NCI-H748 treated with DMSO at 0.1 percent for 48 hours (cell line): Measurements from ENCODE around the gene KCNMA1.
A peak's percentile ranks its signal among the peaks of the same experiment; 100 is the strongest.

Source experiments
- DNase-seq: peaks from one replicate; lab custom pipeline; 2025; lab: John Stamatoyannopoulos, UW

The KCNMA1 gene

DNA sequence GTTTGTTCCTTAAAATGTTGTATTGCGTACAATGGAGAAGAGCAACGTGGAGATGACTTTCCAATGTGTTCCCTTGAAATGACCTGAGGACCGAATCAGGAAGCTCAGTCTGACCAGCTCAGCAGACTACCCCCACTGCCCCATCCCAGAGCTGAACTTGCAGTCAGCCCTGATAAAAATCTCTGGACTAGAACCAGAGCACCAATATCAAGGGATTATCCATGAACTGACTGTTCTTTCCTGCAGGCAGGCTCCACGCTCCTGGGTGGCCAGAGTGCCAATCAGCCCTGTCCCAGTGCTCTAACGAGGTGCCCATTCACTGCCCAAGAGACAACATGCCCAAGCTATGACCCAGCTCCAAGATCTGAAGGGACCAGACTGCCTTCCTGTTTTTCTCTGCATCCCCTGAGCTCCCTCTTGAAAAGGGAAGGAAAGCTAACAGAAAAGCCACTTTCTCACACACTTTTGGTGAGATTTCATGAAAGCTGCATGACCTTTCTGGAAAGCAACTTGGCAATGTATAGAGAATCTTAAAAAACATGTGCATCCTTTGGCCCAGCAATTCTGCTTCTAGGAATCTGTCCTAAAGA is 130.2 kb downstream of the KCNMA1 start:
- DNase-seq = no peak

GRCh38 chr10:77506517-77507200 is 130.9 kb downstream of the KCNMA1 start:
- DNase-seq = no peak

DNA sequence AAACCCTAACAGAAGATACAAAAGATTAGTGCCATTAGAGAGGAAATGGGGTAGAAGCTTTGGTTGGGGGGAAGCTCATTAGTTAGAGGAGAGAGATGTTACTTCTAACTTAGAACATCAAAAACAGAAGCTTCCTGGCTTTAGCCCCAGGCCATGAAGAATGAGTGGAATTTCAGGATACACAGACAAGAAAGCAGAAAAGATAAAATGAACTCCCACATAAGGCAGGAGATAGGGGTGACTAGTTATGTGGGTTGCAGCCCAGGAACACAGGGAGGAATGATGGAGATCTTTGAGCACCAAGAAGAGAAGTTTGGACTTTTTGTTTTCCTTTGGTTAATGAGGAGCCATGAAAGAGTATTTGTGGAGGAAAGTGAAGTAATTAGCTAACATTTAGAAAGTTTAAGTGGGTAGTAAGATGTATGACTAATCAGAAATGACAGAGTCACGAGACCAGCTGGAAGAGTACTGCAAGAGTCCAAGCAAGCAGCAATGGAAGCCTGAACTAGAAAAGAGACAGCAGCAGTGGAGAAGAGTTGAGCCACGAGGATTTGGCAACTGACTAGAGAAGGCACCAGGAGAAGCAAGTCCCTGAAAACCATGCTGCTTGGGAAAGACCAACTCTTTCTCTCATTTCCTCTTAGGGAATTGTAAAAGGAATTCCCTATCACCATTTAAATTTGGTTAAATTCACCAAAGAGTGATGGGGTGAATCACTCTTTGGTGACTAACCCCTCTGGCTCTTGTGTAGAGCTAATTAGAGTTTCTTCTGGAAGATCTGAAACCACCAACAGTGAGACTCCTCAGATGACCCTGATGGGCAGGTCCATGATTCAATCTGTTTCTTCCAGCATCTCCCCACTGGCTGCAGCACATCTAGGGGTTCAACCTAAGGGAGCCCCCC is 131.9 kb downstream of the KCNMA1 start:
- DNase-seq = no peak

DNA sequence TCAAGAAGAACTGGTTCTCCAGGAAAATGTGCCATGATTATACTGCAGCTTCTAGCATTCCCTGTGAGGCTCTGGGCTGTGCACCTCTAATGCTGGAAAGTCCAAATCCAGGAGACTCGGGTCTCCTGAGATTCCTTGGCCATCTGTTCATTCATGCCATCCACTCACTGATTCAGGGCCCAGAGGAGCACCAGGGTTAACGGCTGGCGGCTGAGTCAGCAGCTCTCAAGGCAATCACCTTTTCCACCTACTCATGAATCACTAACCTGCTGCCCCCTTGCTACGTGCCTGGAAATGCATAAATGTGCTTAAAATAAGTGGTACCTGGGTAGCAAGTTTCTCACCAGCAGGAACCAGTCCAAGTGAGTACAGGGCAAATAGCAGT is 132.7 kb downstream of the KCNMA1 start:
- DNase-seq = peak; percentile 3

DNA sequence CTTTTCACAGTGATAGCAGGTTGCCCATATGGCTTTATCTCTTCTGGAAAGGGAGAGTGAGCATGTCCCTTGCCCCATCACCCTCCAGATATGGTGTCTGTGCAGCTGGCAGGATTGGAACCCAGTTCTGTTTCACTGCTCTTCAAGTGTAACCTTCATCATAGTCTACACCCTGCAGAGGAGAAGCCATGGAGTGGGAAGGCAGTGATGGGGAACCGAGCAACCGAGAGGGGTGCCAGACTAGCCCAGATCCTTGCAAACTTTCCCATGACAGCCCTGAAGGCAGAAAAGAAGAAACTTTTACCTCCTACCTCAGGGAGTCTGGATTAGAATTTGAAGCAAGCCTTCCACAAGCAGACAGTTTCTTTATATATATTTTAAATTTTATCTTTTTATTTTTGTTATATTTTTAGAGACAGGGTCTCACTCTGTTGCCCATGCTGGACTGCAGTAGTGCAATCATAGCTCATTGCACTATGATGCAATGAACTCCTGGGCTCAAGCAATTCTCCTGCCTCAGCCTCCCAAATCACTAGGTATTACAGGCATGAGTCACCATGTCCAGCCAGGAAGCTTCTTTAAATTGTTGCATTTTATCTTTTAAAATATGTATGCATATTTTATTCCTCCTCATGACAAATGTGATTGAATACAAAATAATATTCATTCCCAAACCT is 133.3 kb downstream of the KCNMA1 start:
- no peak for DNase-seq

DNA sequence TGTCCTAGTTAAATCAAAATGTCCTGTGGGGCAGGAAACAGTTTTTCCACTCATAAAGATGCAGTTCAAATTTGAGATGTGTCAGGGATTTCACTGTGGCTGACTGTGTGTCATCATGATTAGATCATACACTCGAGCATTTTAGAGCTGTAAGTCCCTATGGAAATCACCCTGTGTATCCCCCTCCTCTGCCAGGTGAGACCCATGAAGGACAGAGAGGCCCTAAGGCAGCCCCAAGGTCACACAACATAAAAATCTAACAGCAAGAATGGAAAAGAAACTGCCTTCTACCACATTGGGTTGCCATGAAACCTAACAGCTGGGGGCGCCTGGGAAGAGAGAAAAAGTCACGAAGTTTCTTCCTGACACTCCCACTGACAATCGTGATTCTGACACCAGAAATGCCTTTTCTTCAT is 135.8 kb downstream of the KCNMA1 start:
- DNase-seq = no peak

DNA sequence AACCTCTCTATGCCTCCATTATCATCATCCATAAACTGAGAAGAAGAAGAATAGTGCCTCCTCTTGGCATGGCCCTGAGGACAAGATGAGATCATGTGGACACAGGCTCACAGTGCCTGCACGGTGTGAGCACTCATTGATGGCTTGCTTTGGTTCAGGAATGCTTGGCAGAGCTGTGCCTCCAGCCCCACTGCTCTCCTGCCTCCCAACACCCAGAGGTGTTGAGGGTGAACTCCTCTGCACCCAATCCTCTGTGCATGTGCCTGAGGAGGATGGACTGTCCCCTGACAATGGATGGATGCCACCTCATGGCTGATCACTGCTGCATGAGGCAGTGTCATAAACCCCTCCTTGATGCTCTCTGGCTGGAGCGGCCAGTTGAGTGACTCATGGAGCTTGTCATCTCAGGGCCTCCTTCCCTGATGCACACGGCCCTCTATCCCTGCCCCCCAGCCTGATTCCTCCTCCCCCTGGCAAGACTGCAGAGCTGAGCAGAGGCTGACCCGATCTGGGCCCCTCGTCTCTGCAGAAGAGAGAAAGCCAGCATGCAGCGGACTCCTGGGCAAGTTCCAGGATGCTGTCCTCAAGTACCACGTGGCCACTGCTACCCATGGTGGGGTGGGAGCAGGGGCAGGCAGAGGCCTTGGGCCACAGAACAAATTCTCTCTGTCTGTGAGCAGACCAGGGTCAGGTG is 136.3 kb downstream of the KCNMA1 start:
- no peak for DNase-seq

DNA sequence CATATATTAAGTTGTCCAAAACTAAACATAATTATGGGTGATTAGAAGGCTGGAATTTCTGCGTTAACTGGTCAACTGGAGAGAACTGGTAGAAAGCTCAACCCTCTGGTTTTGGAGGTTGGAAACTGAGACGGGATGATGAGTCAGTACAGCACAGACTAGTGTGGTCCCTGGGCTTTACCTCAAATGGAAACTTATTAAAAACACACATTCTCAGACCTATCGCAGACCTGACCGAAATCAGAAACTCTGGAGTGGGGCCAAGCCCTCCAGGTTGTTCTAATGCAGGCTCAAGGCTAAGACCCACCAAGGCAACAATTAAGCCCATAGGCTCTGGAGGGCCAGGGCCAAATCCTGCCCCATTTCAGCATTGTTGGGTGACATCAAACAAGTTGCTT is 136.9 kb downstream of the KCNMA1 start:
- DNase-seq = no peak

DNA sequence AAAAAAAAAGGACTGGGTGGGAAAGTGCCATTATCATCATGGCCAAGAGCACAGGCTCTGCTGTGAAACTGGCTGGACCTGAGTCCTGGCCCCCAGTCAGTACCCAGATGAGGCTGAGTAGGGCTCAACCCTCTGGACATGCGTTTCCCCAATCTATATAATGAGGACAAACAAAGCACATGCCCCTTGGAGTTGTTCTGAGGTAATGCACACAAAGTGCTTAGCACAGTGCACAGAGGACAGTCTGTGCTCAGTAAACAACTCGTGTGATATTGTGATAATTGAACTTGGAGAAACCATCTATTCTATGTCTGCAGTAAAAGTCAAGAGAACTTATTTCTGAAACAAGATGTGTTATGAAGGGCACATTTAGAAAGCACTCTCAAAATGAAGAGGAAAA is 138.8 kb downstream of the KCNMA1 start:
- no peak for DNase-seq

DNA sequence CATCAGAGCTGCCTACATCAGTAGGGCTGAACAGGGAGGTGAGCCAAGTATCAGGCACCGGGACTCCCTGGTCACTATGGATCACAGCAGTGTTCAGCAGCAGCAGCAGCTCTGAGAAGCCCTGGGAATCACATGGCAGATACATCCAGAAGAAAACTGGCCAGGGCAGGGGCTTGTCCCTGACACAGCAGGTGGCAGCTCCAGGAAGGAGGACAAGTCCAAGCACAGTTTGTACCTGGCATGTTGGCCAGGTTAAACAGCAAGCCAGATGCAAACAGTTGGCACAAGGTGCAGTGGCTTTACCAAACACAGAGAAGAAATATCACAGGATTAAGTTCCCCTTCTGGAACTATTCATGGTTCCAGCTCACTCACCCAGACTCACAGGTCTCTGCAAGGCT is 139.4 kb downstream of the KCNMA1 start:
- DNase-seq = no peak

- no peak for DNase-seq
These were observed 139.9 kb downstream of the KCNMA1 start for GRCh38 chr10:77497748-77498147.

DNA sequence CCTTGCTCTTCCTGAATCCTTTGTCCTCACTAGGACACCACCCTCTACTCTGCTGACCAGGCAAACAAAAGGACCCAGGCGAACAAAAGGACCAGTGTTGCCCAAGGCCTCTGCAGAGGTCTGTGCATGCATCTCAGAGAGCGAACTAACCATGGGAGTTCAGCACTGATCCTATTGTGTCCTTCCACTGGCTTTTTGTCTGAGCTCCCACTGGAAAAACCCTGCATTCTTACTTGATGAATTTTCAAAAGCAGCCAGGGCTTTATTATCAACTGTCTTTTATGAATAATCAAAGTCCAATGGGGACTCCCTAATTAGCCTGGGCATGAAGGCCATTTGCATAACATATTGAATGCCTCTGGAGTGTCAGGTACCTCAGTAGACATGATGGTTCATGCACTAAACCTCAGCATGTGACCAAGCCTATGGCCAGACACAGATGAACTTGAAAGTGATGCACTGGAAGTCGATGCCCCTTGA is 140.6 kb downstream of the KCNMA1 start:
- DNase-seq = no peak

DNA sequence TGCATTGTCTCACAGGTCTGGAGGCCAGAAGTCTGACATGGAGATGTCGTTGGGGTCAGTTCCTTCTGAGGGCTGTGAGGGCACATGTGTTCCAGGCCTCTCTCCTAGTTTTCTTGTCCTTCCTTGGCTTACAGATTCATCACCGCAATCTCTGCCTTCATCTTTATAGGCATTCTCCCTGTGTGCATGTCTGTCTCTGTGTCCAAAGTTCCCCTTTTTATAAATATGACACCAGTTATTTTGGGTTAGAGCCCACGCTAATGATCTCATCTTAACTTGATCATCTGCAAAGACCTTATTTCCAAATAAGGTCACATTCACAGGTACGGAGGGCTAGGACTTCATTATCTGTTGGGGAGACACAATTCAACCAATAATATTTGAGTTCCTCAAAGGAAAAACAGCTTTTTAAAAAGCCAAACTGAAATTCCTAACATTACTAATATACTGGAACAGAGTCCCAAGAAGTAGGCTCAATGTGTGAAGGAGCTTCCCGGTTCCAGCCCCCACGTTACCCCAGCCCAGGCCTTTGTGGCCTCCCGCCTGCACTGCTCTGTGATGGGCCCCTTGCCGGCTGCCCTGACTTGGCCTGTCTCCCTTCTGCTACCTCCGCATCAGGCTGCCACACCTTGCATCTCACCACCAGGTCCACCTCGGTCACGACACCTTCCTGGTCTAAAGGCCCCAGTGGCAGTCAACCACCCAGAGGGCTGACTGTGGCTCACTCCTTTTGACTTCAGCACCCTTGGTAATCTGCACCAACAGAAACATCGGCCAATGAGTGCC is 142.7 kb downstream of the KCNMA1 start:
- no peak for DNase-seq

DNA sequence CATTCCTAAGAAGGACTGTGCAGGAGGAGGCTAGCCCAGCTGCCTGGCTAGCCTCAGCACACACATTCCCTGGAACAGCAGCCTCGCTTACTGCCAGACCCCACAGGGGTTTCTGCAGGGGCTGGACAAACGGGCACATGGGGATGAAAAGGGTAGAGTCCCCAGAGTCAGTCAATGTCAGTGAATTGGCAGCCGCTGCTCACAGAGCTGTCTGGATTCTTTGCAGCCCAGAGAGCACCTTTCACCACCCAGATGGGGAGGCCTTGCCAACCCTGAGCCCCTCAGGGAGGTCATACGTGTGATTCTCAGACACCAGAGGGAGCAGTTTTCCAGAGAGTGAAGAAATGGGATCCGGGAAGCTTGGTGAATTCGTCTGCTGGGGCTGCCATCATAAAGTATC is 143.3 kb downstream of the KCNMA1 start:
- DNase-seq = no peak

GRCh38 chr10:77493851-77494261 is 143.8 kb downstream of the KCNMA1 start:
- no peak for DNase-seq

GRCh38 chr10:77493239-77493806 is 144.3 kb downstream of the KCNMA1 start:
- DNase-seq = no peak

- DNase-seq = no peak
These were observed 145.1 kb downstream of the KCNMA1 start for GRCh38 chr10:77492368-77492994.

- DNase-seq = no peak
These were observed 146.9 kb downstream of the KCNMA1 start for GRCh38 chr10:77490534-77491314.

GRCh38 chr10:77486517-77486916 is 151.1 kb downstream of the KCNMA1 start:
- DNase-seq = no peak
